Parathyroid adenoma (tissue), 2 donors: ENCODE data around the gene EXOC3L2.

Source experiments
- H2AFZ ChIP-seq: fragments of 300-600 bp; sonication (generic); one replicate; pipeline ENCODE4 v1.7.0; 2017; ENCODE audit warnings: antibody characterized with exemption, mild to moderate bottlenecking
- H3K27ac ChIP-seq: fragments of 300-600 bp; sonication (generic); one replicate; pipeline ENCODE4 v1.7.0; 2017
- H3K27me3 ChIP-seq: fragments of 300-600 bp; sonication (generic); one replicate; pipeline ENCODE4 v1.7.0; 2017; ENCODE audit warnings: low read length; ENCODE audit not compliant: control insufficient read depth, insufficient read depth
- H3K36me3 ChIP-seq: fragments of 300-600 bp; sonication (generic); one replicate; pipeline ENCODE4 v1.7.0; 2017; ENCODE audit warnings: low read length; ENCODE audit not compliant: control insufficient read depth, insufficient read depth
- H3K4me1 ChIP-seq: fragments of 300-600 bp; sonication (generic); one replicate; pipeline ENCODE4 v1.7.0; 2017; ENCODE audit warnings: control low read depth
- H3K4me2 ChIP-seq: fragments of 300-600 bp; sonication (generic); one replicate; pipeline ENCODE4 v1.7.0; 2017; ENCODE audit warnings: low read length
- H3K4me3 ChIP-seq: fragments of 300-600 bp; sonication (generic); one replicate; pipeline ENCODE4 v1.7.0; 2017; ENCODE audit warnings: low read depth, low read length
- H3K79me2 ChIP-seq: fragments of 300-600 bp; sonication (generic); one replicate; pipeline ENCODE4 v1.7.0; 2017; ENCODE audit warnings: control low read depth
- H3K9ac ChIP-seq: fragments of 300-600 bp; sonication (generic); one replicate; pipeline ENCODE4 v1.7.0; 2017; ENCODE audit warnings: mild to moderate bottlenecking
- H3K9me3 ChIP-seq: fragments of 300-600 bp; sonication (generic); one replicate; pipeline ENCODE4 v1.7.0; 2017; ENCODE audit warnings: low read length; ENCODE audit not compliant: control insufficient read depth
- CTCF ChIP-seq: fragments of 300-600 bp; sonication (generic); IDR thresholded peaks from one replicate; pipeline ENCODE4 v1.7.0; 2017; ENCODE audit warnings: antibody characterized with exemption, mild to moderate bottlenecking
- donor health status: primary hyperparathyroidism.

Gene EXOC3L2

GRCh38 chr19:45164577-45165335 is 80.5 kb downstream of the EXOC3L2 start:
- no peaks in the 10 kb centered on the region for H3K9me3 ChIP-seq
- H3K4me1 ChIP-seq: no peaks in the 10 kb centered on the region
- no peak overlapping the region for H3K4me2 ChIP-seq
- H3K27ac ChIP-seq: no peak overlapping the region
- no peak overlapping the region for H2AFZ ChIP-seq
- H3K79me2 ChIP-seq: no peaks in the 10 kb centered on the region
- no peaks in the 10 kb centered on the region for H3K36me3 ChIP-seq
- TF ChIP-seq CTCF: no peak
- no peak overlapping the region for H3K4me3 ChIP-seq
- H3K9ac ChIP-seq: no peak overlapping the region
- H3K27me3 ChIP-seq: no peaks in the 10 kb centered on the region

GRCh38 chr19:45163751-45164460 is 81.3 kb downstream of the EXOC3L2 start:
- H3K4me3 ChIP-seq: no peak overlapping the region
- H3K27ac ChIP-seq: no peak overlapping the region
- H3K36me3 ChIP-seq: no peaks in the 10 kb centered on the region
- no peaks in the 10 kb centered on the region for H3K79me2 ChIP-seq
- H3K27me3 ChIP-seq: no peaks in the 10 kb centered on the region
- H3K4me1 ChIP-seq: no peaks in the 10 kb centered on the region
- H3K4me2 ChIP-seq: no peak overlapping the region
- H3K9me3 ChIP-seq: no peaks in the 10 kb centered on the region
- TF ChIP-seq CTCF: no peak
- no peak overlapping the region for H3K9ac ChIP-seq
- H2AFZ ChIP-seq: no peak overlapping the region

- no peaks in the 10 kb centered on the region for H3K27me3 ChIP-seq
- no peaks in the 10 kb centered on the region for H3K9me3 ChIP-seq
- H3K9ac ChIP-seq: no peak overlapping the region
- no peaks in the 10 kb centered on the region for H3K36me3 ChIP-seq
- H2AFZ ChIP-seq: no peak overlapping the region
- no peak overlapping the region for H3K4me3 ChIP-seq
- H3K27ac ChIP-seq: no peak overlapping the region
- H3K4me1 ChIP-seq: no peaks in the 10 kb centered on the region
- no peak for TF ChIP-seq CTCF
- H3K4me2 ChIP-seq: no peak overlapping the region
- no peaks in the 10 kb centered on the region for H3K79me2 ChIP-seq
These were observed 82.1 kb downstream of the EXOC3L2 start for GRCh38 chr19:45163156-45163555.

GRCh38 chr19:45162608-45163143 is 82.5 kb downstream of the EXOC3L2 start:
- no peak overlapping the region for H2AFZ ChIP-seq
- no peaks in the 10 kb centered on the region for H3K9me3 ChIP-seq
- H3K27me3 ChIP-seq: no peaks in the 10 kb centered on the region
- H3K36me3 ChIP-seq: no peaks in the 10 kb centered on the region
- H3K4me2 ChIP-seq: no peak overlapping the region
- H3K9ac ChIP-seq: no peak overlapping the region
- H3K27ac ChIP-seq: no peak overlapping the region
- no peak overlapping the region for H3K4me3 ChIP-seq
- no peaks in the 10 kb centered on the region for H3K79me2 ChIP-seq
- TF ChIP-seq CTCF: no peak
- no peaks in the 10 kb centered on the region for H3K4me1 ChIP-seq
